Bronchial epithelial cell (primary cell): ENCODE measurements around the gene GPRC5A. TPM values are rescaled to one million over a fixed set of nuclear protein-coding genes. Genes with fewer than 3 reads are reported as not detected.
"Not testable (repeated sequence)": the region's sequence is repeated elsewhere in the genome, so short reads cannot be mapped to it uniquely, and the experiment has no call there.

Experiments used
- DNase-seq: peaks from one replicate; pipeline ENCODE4 v3.0.0-alpha.2; 2010; ENCODE audit warnings: low read depth
- FAIRE-seq: peaks from 2 replicates; lab custom pipeline; 2011; peaks lifted over from hg19 to GRCh38; lab: Jason Lieb, UNC
- H3K27me3 ChIP-seq: 2 replicates; pipeline ENCODE4 v1.5.1; 2011; ENCODE audit warnings: low read length; ENCODE audit not compliant: control insufficient read depth, insufficient read depth
- H3K36me3 ChIP-seq: 2 replicates; pipeline ENCODE4 v1.5.1; 2011; ENCODE audit warnings: low read length; ENCODE audit not compliant: control insufficient read depth, insufficient read depth
- H3K4me3 ChIP-seq: 2 replicates; pipeline ENCODE4 v1.5.1; 2011; ENCODE audit warnings: mild to moderate bottlenecking, low read depth, low read length, control low read depth
- CTCF ChIP-seq: IDR thresholded peaks from 2 replicates; pipeline ENCODE4 v1.5.1; 2011; ENCODE audit warnings: mild to moderate bottlenecking, moderate library complexity, low read length, control low read depth, inconsistent platforms; ENCODE audit not compliant: insufficient read depth, severe bottlenecking
- total RNA-seq: library from RNA; depleted of rRNA; stranded (reverse); fragments of >200 nt; gene quantifications from 2 replicates; pipeline ENCODE4 v1.2.1, GENCODE V29; 2014

The GPRC5A gene
- total RNA-seq = 16.1 and 19.3 TPM in 2 replicates

GRCh38 chr12:12891080-12891880 is at the start of gene GPRC5A:
Gene GPRC5A, plus strand, starts transcription at chr12:12891562. Its CDS starts 16,688 bp downstream, at chr12:12908250.
- DNase-seq (peak; percentile 89), FAIRE-seq (no peak)

GRCh38 chr12:12845794-12846243 is 45.5 kb upstream of the GPRC5A start:
- H3K27me3 ChIP-seq = no peaks in the 10 kb centered on the region
- DNase-seq = no peak
- no peak for FAIRE-seq

More at GRCh38 chr12:12891080-12891880, at the start of gene GPRC5A:
- Histone ChIP-seq H3K4me3 (peak within 1 kb of the TSS; percentile 58), H3K27me3 (no peaks in the 10 kb centered on the region), H3K36me3 (no peaks in the 10 kb centered on the region)
- peak; percentile 50 for TF ChIP-seq CTCF

GRCh38 chr12:12846780-12847179 is 44.6 kb upstream of the GPRC5A start:
- not testable (repeated sequence) for H3K4me3 ChIP-seq, H3K36me3 ChIP-seq, DNase-seq, FAIRE-seq, H3K27me3 ChIP-seq

More at GRCh38 chr12:12845794-12846243, 45.5 kb upstream of the GPRC5A start:
- no peak for TF ChIP-seq CTCF
- Histone ChIP-seq H3K4me3 (no peak overlapping the region), H3K36me3 (no peaks in the 10 kb centered on the region)

DNA sequence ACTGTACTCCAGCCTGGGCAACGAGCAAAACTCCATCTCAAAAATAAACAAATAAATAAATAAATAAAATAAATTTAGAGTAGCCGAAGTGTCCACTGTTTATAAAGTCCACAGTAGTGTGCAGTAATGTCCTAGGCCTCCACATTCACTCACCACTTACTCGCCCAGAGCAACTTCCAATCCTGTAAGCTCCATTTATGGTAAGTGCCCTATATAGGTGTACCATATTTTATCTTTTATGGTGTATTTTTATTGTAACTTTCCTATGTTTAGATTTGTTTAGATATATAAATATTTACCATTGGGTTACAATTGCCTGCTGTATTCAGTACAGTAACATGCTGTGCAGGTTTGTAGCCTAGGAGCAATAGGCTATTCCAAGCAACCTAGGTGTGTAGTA is 37.9 kb upstream of the GPRC5A start:
- H3K4me3 ChIP-seq = no peak overlapping the region
- H3K36me3 ChIP-seq = no peaks in the 10 kb centered on the region
- FAIRE-seq (no peak), DNase-seq (no peak)
- no peak for TF ChIP-seq CTCF
- H3K27me3 ChIP-seq = no peaks in the 10 kb centered on the region

DNA sequence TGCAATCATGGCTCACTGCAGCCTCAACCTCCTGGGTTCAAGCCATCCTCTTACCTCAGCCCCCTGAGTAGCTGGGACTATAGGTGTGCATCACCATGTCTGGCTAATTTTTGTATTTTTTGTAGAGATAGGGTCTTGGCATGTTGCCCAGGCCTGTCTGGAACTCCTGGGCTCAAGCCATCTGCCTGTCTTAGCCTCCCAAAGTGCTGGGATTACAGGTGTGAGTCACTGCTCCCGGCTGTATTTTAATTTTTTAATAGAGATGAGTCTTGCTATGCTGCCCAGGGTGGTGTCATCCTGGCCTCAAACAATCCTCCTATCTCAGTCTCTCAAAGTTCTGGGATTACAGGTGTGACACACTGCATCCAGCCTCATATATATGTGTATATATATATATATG is 31.7 kb upstream of the GPRC5A start:
- Histone ChIP-seq H3K27me3 (no peaks in the 10 kb centered on the region), H3K4me3 (no peak overlapping the region), H3K36me3 (peaks cover 2% of the 10 kb centered on the region)
- DNase-seq (peak; percentile 60), FAIRE-seq (no peak)
- TF ChIP-seq CTCF = no peak

DNA sequence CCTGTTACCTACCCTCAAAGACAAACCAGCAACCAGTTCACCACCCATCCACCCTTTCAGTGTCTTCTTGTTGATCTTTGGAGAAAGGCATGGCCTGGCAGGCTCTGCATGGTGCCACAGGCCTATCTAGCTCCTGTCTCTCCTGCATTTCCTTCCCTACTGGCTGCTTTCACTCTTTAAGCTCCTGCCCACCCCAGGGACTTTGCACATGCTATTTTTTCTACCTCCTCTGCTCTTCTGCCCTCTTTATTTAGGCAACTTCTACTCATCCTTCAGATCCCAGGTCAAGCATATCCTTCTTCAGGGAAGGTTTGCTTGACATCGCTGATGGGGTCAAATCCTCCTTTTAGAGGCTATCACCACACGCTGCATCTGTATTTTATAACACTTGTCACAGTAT is 27.1 kb upstream of the GPRC5A start:
- no peak for DNase-seq
- Histone ChIP-seq H3K27me3 (no peaks in the 10 kb centered on the region), H3K36me3 (peaks cover 2% of the 10 kb centered on the region), H3K4me3 (no peak overlapping the region)
- peak; percentile 18 for FAIRE-seq
- TF ChIP-seq CTCF = no peak
